ENCODE results near the gene ARHGAP18.

ARHGAP18 gene

DNA sequence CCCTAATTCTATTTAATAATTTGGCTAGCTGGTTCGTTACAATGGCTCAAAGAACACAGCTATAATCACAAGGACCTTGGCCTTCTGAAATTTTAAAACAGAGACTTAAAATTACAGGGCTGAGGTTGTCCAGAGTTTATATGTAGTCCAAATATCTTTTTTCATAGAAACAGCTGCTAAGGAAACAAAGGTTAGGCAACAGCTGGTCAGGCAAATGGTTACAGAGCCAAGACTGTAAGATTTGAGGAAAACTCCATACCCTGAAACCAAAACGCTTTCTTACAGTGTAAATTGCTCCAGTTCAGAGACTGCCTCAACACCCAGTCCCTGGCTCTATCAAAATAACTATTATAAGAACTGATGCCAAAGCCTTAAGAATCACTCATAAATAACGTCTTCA lies 9.7 kb upstream of the ARHGAP18 start:
- FAIRE-seq, result no peak

DNA sequence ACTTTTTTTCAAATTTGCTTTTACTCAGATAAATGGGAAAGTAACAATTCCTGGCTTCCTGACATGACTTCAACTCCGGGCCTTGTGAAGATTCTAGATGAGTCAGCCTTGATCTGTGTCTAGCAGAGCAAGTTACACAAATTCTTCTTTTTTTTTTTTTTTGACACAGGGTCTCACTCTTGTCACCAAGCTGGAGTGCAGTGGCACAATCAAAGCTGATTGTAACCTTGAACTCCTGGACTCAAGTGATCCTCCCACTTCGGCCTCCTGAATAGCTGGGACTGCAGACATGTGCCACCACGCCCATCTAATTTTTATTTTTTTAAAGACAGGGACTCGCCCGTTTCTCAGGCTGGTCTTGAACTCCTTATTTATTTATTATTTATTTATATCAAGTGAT lies 7.3 kb upstream of the ARHGAP18 start:
- FAIRE-seq, result no peak

DNA sequence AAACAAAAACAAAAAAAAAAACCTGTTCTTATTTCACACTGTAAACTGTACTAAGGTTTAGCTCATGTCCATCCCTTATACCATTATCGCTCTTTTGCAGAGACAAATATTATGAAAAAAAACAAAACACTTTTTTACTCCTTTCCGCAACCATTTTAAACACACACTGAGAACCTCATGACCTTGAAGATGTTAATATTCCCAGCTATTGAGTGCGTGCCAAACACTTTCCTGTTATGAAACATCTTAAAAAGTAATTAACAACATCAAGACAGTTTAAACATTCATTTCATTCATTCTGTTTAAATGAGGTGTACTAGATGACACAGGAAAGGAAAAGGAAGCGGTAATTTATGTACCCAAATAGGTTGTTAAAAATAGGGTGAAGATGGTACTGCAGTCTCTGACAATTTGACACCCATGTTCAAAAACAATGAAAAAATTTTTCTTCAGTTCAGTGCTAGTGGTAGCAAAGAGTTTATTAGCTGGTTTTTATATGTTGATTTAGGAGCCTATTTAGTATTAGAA lies 3.9 kb upstream of the ARHGAP18 start:
- FAIRE-seq, result no peak

DNA sequence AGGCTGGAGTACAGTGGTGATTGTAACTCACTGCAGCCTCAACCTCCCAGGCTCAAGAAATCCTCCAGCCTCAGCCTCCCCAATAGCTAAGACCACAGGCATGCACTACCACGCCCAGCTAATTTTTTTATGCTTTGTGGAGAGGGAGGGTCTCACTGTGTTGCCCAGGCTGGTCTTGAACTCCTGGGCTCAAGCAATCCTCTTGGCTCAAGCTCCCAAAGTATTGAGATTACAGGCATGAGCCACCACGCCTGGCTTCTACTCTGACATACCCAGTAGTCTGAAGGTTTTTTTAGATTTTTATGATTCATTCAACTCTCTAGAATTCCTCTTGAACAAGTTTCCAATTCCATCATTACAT lies 1.3 kb upstream of the ARHGAP18 start:
- FAIRE-seq, result no peak

DNA sequence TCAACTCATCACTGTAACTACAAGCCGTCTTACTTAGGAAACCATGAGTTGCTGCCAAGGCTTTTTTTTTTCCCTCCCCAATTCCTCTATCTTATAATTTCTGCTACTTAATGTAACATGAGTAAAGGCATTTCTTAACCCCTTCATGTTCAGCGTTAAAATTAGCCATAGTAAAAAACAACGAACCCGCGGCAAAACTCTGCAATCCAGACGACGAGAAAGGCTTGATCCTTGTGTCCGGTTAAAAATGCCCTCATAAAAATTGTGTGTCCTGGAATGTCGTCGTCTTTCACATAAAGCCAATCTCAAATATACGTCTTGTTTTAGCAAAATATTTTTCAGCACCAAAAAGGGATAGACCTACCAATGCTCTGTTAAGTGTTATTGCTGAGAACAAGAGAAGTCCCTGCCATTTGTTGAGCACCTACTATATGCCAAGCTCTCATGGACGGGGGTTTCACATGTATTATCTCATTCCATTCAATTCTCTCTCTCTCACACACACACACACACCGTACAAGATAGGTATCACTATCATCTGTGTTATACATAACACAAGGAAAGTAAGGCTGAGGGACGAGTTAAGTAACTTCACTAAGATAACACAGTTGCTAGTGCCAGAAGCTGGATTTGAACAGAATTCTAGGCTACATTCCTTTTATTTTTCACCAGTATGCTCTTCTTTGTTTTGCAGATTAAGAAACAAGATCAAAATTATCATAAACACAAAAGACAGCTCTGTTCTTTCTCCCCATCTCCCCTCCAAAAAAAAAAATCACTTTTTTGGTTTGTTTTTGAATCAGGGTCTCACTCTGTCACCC lies 683 bp upstream of the ARHGAP18 start:
- FAIRE-seq, result no peak

DNA sequence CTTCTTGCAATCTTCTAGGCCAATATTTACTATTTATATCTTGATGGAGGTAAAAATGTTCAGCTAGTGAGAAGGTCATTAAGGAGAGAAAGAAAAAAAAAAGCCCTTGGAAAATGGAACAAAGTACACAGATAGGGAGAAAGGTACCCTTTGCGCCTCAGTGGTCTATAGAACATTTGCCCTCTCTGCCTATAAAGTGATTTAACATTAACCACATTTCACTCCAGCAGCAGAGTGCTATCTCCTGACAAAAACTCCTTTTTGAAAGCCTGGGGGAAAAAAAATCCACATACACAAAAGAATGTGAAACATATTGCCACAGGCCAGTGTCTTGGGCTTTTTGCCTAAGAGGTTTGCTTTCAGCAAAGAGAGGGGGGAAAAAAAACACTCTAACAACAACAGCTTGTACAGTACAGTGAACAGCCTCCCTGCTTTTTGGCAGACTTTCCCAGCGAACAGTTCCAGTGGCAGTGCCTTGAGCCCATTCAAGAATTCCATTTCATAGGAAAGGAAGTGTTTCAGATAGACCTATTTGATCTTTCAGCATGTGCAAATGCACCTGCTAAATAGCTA lies 695 bp downstream of the ARHGAP18 start:
- FAIRE-seq, result no peak

DNA sequence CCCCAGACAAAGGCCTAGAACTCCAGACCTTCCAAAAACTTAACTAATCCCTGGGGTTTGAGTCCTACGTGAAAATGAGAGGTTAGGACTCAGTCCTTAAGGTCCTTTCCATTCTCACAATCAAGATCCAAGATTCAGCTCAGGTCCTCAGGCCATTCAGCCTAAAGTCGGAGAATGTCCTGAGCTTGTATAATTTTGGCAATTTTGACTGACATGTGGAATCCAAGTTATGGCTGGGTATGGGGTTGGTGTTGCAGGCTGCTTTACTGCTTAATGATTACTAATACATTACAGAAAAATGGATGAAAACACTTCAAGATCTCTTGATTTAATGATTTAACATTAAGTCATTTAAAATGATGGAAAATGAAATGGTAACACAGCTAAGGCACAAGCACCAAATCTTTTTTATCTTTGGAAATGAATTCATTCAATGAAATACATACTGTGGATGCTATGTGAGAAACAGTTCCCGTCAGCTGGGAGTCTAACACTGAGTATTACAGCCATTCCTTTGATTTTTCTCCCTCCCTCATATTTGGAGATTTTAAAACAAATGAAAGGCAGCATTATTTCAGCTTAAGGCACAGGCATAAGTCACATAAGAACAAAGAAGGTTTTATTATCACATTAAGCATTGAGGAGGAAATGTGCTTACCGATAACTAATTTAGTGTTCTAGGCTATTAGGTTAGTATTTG lies 1.3 kb downstream of the ARHGAP18 start:
- FAIRE-seq, result no peak

DNA sequence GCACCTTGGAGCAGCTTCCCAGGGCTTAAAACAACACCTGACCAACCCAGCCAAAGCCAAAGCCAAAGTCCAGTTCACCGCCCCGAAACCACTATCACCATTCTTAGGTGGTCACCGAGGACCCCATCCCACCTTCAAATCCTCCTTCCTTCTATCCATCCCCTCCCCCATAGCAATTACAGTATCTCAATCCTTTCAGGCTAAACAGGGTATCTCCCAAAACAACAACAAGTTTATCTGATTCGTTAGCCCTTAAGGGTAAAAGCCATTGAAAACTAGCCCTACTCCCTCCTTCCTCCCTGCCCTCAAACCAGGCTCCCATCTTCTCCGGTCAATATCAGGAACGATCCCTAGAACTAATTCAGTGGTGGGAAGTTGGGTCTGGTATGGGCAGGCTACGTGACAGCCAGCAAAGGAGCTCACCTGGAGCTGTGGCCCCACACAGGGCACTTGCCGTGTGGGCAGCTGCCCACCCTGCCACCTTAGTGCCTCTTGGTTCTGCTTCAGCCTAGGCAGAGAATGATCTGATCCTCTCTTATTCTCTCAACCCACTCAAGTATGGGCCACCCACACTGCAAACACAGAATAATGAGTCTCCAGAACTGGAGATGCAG lies 2.0 kb downstream of the ARHGAP18 start:
- no peak for FAIRE-seq

DNA sequence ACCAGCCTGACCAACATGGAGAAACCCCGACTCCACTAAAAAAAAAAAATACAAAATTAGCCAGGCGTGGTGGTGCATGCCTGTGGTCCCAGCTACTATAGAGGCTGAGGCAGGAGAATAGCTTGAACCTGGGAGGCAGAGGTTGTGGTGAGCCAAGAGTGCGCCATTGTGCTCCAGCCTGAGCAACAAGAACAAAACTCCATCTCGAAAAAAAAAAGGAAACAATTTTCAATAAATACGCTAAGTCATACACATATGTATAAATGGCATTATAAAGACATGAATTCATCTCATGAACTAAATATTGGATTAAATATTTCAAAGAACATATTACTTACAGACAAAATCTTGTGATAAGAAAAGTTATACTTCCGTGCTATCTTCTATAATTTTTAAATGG lies 2.9 kb downstream of the ARHGAP18 start:
- FAIRE-seq, result no peak

DNA sequence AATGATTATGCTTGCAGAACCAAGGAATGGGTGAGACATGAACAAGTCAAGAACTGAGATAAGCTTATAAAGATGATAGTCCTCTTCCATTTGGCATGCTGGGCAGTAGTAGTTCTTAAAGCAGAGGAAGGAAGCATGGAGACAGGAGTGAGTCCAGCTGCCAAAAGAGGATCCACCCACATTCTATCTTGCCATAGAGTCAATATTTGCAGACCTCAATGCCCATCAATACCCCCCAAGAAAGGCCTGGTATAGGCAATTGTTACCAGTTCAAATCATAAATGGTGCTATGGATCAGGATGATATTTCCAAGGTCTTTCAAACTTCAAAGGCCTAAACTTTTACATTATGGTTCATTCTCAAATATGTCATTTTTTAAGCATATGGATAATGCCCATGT lies 4.8 kb downstream of the ARHGAP18 start:
- FAIRE-seq, result no peak

DNA sequence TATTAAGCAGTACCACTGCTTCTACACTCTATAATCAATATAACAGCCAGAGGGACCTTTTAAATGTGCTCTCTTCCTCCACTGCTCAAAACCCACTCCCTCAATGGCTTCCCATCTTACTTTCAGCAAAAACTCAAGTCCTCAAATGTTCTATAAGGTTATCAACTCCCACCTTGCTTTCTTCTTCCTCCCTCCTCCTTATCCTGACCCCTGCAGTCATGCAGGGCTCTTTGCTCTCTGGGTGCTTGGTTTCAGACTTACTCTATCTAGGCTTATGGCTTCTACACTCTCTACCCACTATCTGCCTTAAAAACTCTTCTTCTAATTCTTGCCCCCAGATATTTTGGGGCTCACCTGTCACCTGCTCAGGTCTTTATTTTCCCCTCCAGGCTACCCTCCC lies 5.3 kb downstream of the ARHGAP18 start:
- no peak for FAIRE-seq

DNA sequence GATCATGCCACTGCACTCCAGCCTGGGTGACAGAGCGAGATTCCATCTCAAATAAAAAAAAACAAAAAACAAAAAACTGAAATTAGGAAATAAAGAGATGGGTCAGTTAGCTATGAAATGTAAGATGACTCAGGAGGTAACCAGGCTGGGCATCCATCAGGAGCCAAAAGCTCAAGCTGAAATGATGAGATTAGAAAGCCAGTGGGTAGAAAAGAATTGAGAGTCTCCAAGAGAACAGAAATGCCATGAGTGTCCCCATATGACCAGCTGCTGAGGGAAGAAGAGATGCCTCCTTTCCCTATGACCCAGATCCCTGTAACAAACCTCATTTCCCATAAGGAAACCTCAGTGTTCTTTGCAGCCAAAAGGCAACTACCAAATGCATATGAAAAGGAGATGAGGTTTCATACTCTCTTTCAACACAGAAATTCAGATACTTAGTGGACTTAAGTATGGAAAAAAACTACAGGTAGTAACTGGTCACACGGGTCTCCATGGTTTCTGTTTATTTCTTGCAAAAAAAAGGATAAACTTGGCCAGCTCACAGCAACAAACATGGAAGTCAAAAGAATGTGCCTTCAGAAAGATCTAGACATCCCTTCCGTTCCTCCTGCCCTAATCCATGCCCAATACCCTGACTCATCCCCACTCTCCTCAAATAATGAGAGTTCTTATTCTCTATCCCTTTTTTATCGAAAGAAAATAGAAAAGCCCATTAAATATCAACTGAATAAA lies 8.1 kb downstream of the ARHGAP18 start:
- no peak for FAIRE-seq

DNA sequence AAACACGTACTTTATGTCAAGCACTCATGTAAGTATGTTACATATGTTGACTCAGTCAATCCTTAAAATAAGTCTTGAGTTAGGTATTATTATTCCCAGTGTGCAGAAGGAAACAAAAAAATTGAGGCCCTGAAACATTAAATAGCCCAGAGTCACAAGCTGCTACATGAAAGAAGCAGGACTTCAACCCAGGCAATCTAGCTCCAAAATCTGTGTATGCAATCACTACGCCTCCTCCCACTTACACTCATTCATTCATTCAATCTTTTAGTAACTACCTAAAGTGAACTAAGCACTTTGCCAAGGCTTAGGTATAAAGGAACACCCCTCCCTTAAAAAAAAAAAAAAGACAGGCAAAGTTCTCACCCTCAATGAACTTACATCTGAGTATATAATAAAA lies 9.3 kb downstream of the ARHGAP18 start:
- FAIRE-seq, result no peak

DNA sequence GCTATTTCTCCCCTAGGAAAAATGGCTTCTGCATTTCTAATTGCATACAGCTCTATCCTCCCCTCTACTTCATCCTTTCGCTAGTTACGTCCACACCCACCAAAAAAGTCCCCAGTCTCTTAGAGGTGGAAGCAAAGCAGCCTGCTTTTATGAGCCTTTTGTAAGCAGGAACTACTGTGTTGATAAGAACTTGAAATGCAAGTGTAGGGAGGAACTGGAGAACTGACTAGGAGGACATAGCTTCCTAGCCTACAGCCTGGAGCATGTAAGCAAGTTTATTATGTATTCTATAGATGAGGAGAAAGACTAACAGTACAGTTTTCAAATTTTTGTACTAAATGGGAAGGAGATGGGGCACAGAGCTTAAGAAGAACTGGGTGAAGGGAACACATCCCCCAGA lies 10.3 kb downstream of the ARHGAP18 start:
- FAIRE-seq, result no peak

DNA sequence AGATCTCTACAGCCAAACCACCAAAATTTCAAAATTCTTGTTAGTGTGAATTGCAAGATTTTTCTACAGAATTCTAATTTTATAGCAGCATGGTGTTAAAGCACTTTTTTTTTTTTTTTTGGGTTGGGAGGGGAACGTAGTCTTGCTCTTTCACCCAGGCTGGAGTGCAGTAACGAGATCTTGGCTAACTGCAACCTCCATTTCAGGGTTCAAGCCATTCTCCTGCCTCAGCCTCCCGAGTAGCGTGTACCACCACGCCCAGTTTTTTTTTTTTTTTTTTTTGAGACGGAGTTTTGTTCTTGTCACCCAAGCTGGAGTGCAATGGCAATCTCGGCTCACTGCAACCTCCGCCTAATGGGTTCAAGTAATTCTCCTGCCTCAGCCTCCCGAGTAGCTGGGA lies 11.5 kb downstream of the ARHGAP18 start:
- no peak for FAIRE-seq

DNA sequence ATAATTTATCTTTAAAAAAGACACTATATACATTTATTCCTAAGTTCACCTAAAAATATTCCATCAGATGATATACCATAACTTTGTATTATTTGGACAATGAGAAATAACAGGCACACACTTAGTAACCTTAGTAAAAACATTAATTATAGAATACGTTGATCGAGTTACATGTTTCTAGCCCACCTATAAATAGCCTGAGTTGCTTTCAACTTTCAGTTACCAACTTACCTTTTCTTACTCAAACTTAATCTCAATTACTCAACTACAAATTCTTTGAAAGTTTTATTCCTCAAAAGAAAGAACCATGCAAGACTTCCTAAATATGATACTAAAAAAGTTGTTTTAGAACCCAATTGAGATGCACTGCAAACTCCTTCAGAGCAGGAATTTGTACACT lies 12.2 kb downstream of the ARHGAP18 start:
- no peak for FAIRE-seq

DNA sequence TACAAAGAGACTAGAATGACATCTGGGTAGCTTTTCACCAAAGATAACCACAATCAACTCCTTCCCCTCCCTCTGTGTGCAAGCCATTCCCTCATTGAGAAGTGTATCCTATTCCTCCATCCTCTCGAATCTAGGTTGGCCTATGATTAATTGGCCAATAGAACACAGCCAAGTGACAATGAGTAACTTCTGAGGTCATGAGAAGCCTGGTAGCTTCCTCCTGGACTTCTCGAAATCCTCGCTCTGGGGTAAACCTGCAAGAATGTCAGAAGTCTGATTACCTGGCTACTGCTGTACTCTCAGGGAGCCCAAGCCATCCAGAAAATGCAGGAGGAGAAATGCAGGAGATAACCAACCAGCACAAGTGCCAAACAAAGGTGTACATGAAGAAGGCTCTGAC lies 13.1 kb downstream of the ARHGAP18 start:
- FAIRE-seq, result no peak

DNA sequence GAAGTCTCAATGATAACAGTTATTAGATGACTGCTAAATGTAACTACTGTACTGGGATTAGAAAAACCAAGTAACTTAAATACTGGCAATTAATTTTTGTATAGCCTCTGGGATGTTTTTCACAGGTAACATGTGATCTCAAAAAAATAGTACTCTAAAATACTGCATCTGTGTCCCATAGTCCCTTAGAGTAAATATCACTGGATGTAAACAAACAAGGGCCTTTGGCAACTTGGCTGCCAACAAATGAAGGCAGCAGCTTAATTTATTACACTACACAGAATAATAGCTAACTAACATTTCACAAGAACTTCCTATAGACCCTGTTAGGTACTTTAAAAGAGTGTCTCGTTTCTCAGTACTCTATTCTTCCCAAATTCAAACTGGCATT lies 14.0 kb downstream of the ARHGAP18 start:
- no peak for FAIRE-seq

DNA sequence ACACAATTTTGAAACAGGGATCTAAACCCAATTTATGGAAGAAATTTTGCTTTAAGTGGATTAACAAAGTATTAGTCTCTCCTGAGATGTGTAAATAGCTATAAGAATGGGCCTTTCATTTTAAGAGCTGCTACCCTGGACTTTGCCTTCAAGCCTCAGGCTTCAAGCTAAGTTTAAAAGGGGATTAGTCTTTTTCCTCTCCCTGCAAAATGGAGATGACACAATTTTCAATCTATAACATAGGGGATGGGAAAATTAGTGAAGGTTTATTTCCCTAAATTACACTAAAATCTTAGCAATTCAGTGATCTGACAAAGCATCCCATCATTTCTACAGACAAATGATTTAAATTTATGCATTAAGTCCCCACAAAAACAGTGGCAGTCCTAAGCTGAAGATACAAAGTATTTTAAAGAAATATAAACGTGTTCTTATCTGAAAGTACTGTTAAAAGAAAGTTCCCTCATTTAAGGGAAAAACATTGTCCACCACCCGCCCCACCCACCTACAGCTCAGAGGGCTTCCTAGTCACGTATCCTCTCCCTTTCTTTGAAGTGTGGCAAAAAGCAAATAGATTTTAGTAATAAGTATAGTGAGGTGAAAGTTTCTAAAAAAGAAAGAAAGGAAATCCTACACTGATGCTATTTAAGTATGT lies 14.5 kb downstream of the ARHGAP18 start:
- no peak for FAIRE-seq

DNA sequence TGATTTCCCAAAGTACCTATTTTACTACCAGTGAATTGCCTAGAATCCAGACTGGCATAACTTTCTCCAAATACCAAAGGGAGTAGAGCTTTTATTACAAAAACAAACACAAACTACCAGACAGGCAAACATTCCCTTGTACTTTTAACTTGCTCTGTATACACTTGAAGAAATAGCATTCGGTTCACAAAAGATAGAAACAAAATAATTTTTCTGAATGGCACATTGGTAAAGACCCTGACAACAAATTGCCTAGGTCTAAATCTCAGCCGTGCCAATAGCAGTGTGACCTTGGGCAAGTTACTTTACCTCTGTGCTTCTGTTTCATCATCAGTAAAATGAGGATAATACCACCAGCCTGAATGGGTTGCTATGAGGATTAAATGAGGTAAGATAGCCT lies 15.9 kb downstream of the ARHGAP18 start:
- FAIRE-seq, result no peak

DNA sequence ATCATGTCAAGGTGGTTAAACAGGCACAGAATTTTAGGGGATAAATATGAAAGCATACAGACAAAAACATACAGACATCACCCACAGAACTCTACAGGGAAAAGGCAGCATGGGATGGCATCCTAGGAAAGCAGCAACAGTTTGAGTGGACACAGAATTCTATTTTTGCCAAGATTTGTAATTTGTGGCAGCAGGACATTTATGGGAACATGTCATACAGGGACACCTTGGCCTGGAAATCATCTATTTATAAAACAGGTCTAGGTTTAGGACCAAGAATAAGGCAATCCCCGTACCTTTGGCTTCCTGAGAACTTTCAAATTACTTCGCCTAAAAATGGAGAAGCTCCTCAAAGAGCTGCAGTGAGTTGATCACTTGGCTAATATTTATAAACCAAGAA lies 17.5 kb downstream of the ARHGAP18 start:
- no peak for FAIRE-seq

DNA sequence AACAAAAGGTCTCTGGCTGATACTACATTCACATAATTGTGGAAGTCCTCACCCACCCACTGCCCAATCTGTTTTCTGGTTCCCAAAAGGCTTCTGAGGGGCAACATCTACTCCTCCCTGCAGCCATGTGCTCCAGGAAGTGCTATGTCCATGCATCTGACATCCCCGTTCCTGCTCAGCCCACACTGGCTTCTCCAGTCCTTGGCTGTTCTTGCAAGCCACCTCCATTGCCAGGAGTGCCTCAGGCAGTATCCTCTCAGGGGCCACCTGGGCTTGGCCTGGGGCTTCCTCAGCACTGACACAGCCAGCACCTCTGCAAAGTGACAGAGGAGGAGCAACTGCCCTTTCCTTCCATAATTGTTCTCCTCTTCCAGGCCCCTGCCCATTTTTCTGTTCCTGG lies 18.3 kb downstream of the ARHGAP18 start:
- FAIRE-seq, result no peak
